GM18868 (cell line): Measurements from ENCODE around the gene ZFP36L2.

Source experiments
- ATAC-seq: cut with Tn5 transposase; IDR thresholded peaks from one replicate; pipeline ENCODE4 v1.9.1; 2021; ENCODE audit warnings: mild to moderate bottlenecking, moderate library complexity; ENCODE audit not compliant: unreplicated experiment

Gene ZFP36L2

GRCh38 chr2:43226558-43226954, at the start of gene ZFP36L2:
ZFP36L2 (minus strand) TSS chr2:43226606; CDS start chr2:43226315, 291 bp downstream.
- ATAC-seq, result peak; percentile 57

GRCh38 chr2:43274721-43275120, 48.3 kb upstream of the ZFP36L2 start:
- no peak for ATAC-seq

GRCh38 chr2:43274055-43274454, 47.6 kb upstream of the ZFP36L2 start:
- ATAC-seq, result peak; percentile 31

GRCh38 chr2:43273529-43273928, 47.1 kb upstream of the ZFP36L2 start:
- peak; percentile 95 for ATAC-seq

- ATAC-seq, result no peak
Measured at GRCh38 chr2:43270930-43271615, 44.7 kb upstream of the ZFP36L2 start.

GRCh38 chr2:43270461-43270860, 44.1 kb upstream of the ZFP36L2 start:
- ATAC-seq, result no peak

- ATAC-seq, result no peak
Measured at GRCh38 chr2:43269706-43270105, 43.3 kb upstream of the ZFP36L2 start.

- ATAC-seq, result no peak
Measured at GRCh38 chr2:43269074-43269572, 42.7 kb upstream of the ZFP36L2 start.

GRCh38 chr2:43268066-43268953, 41.9 kb upstream of the ZFP36L2 start:
- no peak for ATAC-seq

GRCh38 chr2:43267381-43267780, 41.0 kb upstream of the ZFP36L2 start:
- ATAC-seq, result no peak

- ATAC-seq, result no peak
Measured at GRCh38 chr2:43266711-43267111, 40.3 kb upstream of the ZFP36L2 start.

- no peak for ATAC-seq
Measured at GRCh38 chr2:43265421-43265820, 39.0 kb upstream of the ZFP36L2 start.

GRCh38 chr2:43265001-43265400, 38.6 kb upstream of the ZFP36L2 start:
- no peak for ATAC-seq

- ATAC-seq, result no peak
Measured at GRCh38 chr2:43262951-43263350, 36.5 kb upstream of the ZFP36L2 start.

GRCh38 chr2:43262239-43262638, 35.8 kb upstream of the ZFP36L2 start:
- ATAC-seq, result no peak

GRCh38 chr2:43259512-43259911, 33.1 kb upstream of the ZFP36L2 start:
- no peak for ATAC-seq

- no peak for ATAC-seq
Measured at GRCh38 chr2:43258547-43259156, 32.2 kb upstream of the ZFP36L2 start.

- no peak for ATAC-seq
Measured at GRCh38 chr2:43255296-43255910, 29.0 kb upstream of the ZFP36L2 start.

- no peak for ATAC-seq
Measured at GRCh38 chr2:43254331-43254730, 27.9 kb upstream of the ZFP36L2 start.

- ATAC-seq, result no peak
Measured at GRCh38 chr2:43251171-43251731, 24.8 kb upstream of the ZFP36L2 start.

GRCh38 chr2:43250015-43250414, 23.6 kb upstream of the ZFP36L2 start:
- no peak for ATAC-seq
